ENCODE data around the gene HES4. TPM values are rescaled to one million over a fixed set of nuclear protein-coding genes. Genes with fewer than 3 reads are reported as not detected.

Gene HES4
- total RNA-seq, 2 experiments from 2014 or later: 5.7 to 9.0 TPM

- Mint-ChIP-seq H3K27me3 (peaks cover 13% of the 10 kb centered on the region), H3K4me1 (ENCODE audit: low read depth) (peaks cover 7% of the 10 kb centered on the region), H3K36me3 (ENCODE audit: low read depth) (peaks cover 2% of the 10 kb centered on the region), H3K27ac (no peak overlapping the region), H3K4me3 (no peak overlapping the region), H3K9me3 (peaks cover 2% of the 10 kb centered on the region)
- CTCF ChIA-PET: no interaction called here
- ATAC-seq (no peak), DNase-seq (no peak)
- intact Hi-C loops (cut with micrococcal nuclease): no loop called here
- no peak for TF ChIP-seq CTCF (IDR thresholded peaks at IDR 0.05)
- POLR2A ChIA-PET: interaction anchor here (1.0 kb wide), 1 partner anchor 20 kb away, joined by 3 read pairs; no protein-coding TSS in a partner anchor
Measured at GRCh38 chr1:969260-969855, 30.5 kb downstream of the HES4 start.

- H3K27ac Mint-ChIP-seq: no peak overlapping the region
- ChIA-PET CTCF (interaction anchor here (0.9 to 1.7 kb wide), 6 partner anchors 9 to 98 kb away, joined by 3 to 9 read pairs (median 6); no protein-coding TSS in a partner anchor), POLR2A (interaction anchor here (0.9 to 1.2 kb wide), 2 partner anchors 14 to 92 kb away, joined by 3 read pairs; no protein-coding TSS in a partner anchor)
- H3K9me3 Mint-ChIP-seq: peaks cover 2% of the 10 kb centered on the region
- peaks cover 11% of the 10 kb centered on the region for H3K27me3 Mint-ChIP-seq
- intact Hi-C loops (cut with micrococcal nuclease): no loop called here
- ATAC-seq (no peak), DNase-seq (no peak)
- H3K4me1 Mint-ChIP-seq (ENCODE audit: low read depth): peaks cover 7% of the 10 kb centered on the region
- TF ChIP-seq CTCF (IDR thresholded peaks at IDR 0.05): no peak
- peaks cover 4% of the 10 kb centered on the region for H3K36me3 Mint-ChIP-seq (ENCODE audit: low read depth)
- peak overlapping the region; percentile 77 for H3K4me3 Mint-ChIP-seq
Measured at GRCh38 chr1:967466-968343, 32.2 kb downstream of the HES4 start.

DNA sequence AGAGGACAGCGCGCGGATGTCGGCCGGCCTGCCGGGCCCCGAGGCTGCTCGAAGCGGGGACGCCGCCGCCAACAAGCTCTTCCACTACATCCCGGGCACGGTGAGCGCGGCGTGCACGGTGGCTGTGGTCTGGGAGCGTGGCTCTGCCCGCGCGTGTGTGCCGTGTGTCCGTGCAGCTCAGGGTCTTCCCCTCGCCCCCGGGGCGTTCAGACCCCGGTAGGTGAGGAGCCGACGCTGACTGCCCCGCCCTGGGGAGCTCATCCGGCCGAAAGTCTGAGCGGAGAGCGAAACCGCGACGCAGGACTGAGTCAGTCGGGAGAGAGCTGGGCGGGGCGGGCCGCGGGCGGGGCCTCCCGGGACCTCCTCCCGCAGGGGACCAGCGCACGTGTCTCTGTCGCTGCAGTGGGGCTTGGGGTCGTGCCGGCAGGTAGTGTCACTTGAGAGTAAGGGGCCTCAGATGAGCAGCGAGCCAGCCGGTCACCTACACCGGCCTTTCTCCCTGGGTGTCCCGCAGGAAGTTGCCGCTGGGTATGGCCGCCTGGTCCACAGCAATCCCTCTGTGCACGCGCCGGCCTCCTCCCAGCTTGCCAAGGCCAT is 33.1 kb downstream of the HES4 start:
- peak overlapping the region; percentile 77 for H3K4me3 Mint-ChIP-seq
- ATAC-seq (peak; percentile 86), DNase-seq (peak; percentile 92)
- peaks cover 8% of the 10 kb centered on the region for H3K36me3 Mint-ChIP-seq (ENCODE audit: low read depth)
- H3K9me3 Mint-ChIP-seq: peaks cover 2% of the 10 kb centered on the region
- peaks cover 7% of the 10 kb centered on the region for H3K4me1 Mint-ChIP-seq (ENCODE audit: low read depth)
- peak overlapping the region; percentile 81 for H3K27ac Mint-ChIP-seq
- H3K27me3 Mint-ChIP-seq: peaks cover 11% of the 10 kb centered on the region
- ChIA-PET POLR2A (interaction anchor here (0.7 to 1.2 kb wide), 3 partner anchors 9 to 93 kb away, joined by 3 read pairs; partner anchors contain the start of gene ISG15), CTCF (interaction anchor here (1.0 to 1.7 kb wide), 6 partner anchors 10 to 98 kb away, joined by 4 to 9 read pairs (median 6); no protein-coding TSS in a partner anchor)
- no peak for TF ChIP-seq CTCF (IDR thresholded peaks at IDR 0.05)
- intact Hi-C loops (cut with micrococcal nuclease): no loop called here

- Mint-ChIP-seq H3K9me3 (peaks cover 2% of the 10 kb centered on the region), H3K27ac (peak within 1 kb of the TSS; percentile 81), H3K27me3 (peaks cover 8% of the 10 kb centered on the region), H3K36me3 (ENCODE audit: low read depth) (peaks cover 10% of the 10 kb centered on the region), H3K4me3 (peak within 1 kb of the TSS; percentile 77), H3K4me1 (ENCODE audit: low read depth) (peaks cover 11% of the 10 kb centered on the region)
- TF ChIP-seq CTCF (IDR thresholded peaks at IDR 0.05): no peak
- CTCF ChIA-PET: interaction anchor here (1.0 to 1.7 kb wide), 5 partner anchors 17 to 97 kb away, joined by 4 to 9 read pairs (median 6); no protein-coding TSS in a partner anchor
- POLR2A ChIA-PET: interaction anchor here (0.7 to 1.2 kb wide), 3 partner anchors 10 to 93 kb away, joined by 3 read pairs; partner anchors contain the start of gene ISG15
- intact Hi-C loops (cut with micrococcal nuclease): no loop called here
- DNase-seq (peak; percentile 77), ATAC-seq (peak; percentile 57)
Measured at GRCh38 chr1:966135-966703, 33.7 kb downstream of the HES4 start, which contains the start of gene PLEKHN1. Gene PLEKHN1, plus strand, starts transcription at chr1:966482. Its CDS starts 50 bp downstream, at chr1:966532.
